Neural crest cell (in vitro differentiated cells): ENCODE data around the gene EFCC1. TPM values are rescaled to one million over a fixed set of nuclear protein-coding genes. Genes with fewer than 3 reads are reported as not detected.

ENCODE experiments used
- DNase-seq: peaks from one replicate; pipeline ENCODE4 v3.0.0; 2021; ENCODE audit warnings: low read depth, mixed read lengths, low spot score
- H3K27ac Mint-ChIP-seq: one replicate; pipeline ENCODE4 v1.8.0; 2021; ENCODE audit warnings: mild to moderate bottlenecking, mixed read lengths; ENCODE audit not compliant: unreplicated experiment
- H3K27me3 Mint-ChIP-seq: 2 replicates; pipeline ENCODE4 v1.8.0; 2021; ENCODE audit warnings: low read depth, mild to moderate bottlenecking, mixed read lengths
- H3K36me3 Mint-ChIP-seq: 2 replicates; pipeline ENCODE4 v1.8.0; 2021; ENCODE audit warnings: low read depth, mild to moderate bottlenecking, mixed read lengths
- H3K4me1 Mint-ChIP-seq: 2 replicates; pipeline ENCODE4 v1.8.0; 2021; ENCODE audit warnings: mixed read lengths
- H3K4me3 Mint-ChIP-seq: one replicate; pipeline ENCODE4 v1.8.0; 2021; ENCODE audit warnings: mild to moderate bottlenecking, mixed read lengths
- H3K9me3 Mint-ChIP-seq: 2 replicates; pipeline ENCODE4 v1.8.0; 2021; ENCODE audit warnings: mixed read lengths
- CTCF ChIP-seq: fragments of 200-600 bp; sonication (generic); conservative IDR thresholded peaks from 2 replicates; pipeline ENCODE4 v1.5.0; 2021; ENCODE audit warnings: antibody characterized with exemption, mild to moderate bottlenecking
- total RNA-seq: library from RNA; stranded (reverse); gene quantifications from 2 replicates; pipeline ENCODE4 v1.2.1, GENCODE V29; 2021

EFCC1 gene
- total RNA-seq, 1 donor from 2014 or later: 11.8 TPM

- Mint-ChIP-seq H3K36me3 (peaks cover 23% of the 10 kb centered on the region), H3K4me1 (no peaks in the 10 kb centered on the region), H3K9me3 (peaks cover 17% of the 10 kb centered on the region), H3K27me3 (no peaks in the 10 kb centered on the region), H3K27ac (no peak overlapping the region), H3K4me3 (no peak overlapping the region)
- no peak for DNase-seq
- no peak for TF ChIP-seq CTCF
These were observed 45.8 kb downstream of the EFCC1 start for GRCh38 chr3:129046732-129047552.

DNA sequence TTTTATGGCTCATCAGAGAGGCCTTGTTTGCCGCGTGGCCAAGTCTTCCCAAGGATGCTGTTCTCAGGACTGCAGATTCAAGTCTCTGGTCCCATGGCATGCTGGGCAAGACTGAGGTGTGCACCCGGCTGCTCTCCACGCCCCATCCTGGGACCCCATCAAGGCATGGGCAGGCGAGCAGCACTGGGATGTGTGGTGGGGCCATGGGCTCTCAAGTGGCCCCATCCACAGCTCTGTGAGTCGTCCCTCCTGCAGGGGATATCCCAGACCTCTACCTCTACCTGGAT lies 46.4 kb downstream of the EFCC1 start:
- no peak for DNase-seq
- H3K4me1 Mint-ChIP-seq: no peaks in the 10 kb centered on the region
- no peak overlapping the region for H3K4me3 Mint-ChIP-seq
- peaks cover 17% of the 10 kb centered on the region for H3K9me3 Mint-ChIP-seq
- H3K27ac Mint-ChIP-seq: no peak overlapping the region
- H3K36me3 Mint-ChIP-seq: peaks cover 17% of the 10 kb centered on the region
- TF ChIP-seq CTCF: no peak
- H3K27me3 Mint-ChIP-seq: no peaks in the 10 kb centered on the region

- no peak for DNase-seq
These were observed 49.6 kb downstream of the EFCC1 start for GRCh38 chr3:129050556-129051295.

GRCh38 chr3:129051871-129052340 lies 50.8 kb downstream of the EFCC1 start:
- TF ChIP-seq CTCF: no peak
- peaks cover 14% of the 10 kb centered on the region for H3K4me1 Mint-ChIP-seq
- peak overlapping the region; percentile 35 for H3K27ac Mint-ChIP-seq
- H3K27me3 Mint-ChIP-seq: no peaks in the 10 kb centered on the region
- H3K36me3 Mint-ChIP-seq: peaks cover 6% of the 10 kb centered on the region
- no peak overlapping the region for H3K4me3 Mint-ChIP-seq
- H3K9me3 Mint-ChIP-seq: peaks cover 9% of the 10 kb centered on the region
- DNase-seq: no peak

More at GRCh38 chr3:129050556-129051295, 49.6 kb downstream of the EFCC1 start:
- H3K27ac Mint-ChIP-seq: no peak overlapping the region
- peaks cover 14% of the 10 kb centered on the region for H3K4me1 Mint-ChIP-seq
- TF ChIP-seq CTCF: no peak
- H3K9me3 Mint-ChIP-seq: peaks cover 9% of the 10 kb centered on the region
- H3K4me3 Mint-ChIP-seq: no peak overlapping the region
- H3K27me3 Mint-ChIP-seq: no peaks in the 10 kb centered on the region
- peaks cover 6% of the 10 kb centered on the region for H3K36me3 Mint-ChIP-seq

DNA sequence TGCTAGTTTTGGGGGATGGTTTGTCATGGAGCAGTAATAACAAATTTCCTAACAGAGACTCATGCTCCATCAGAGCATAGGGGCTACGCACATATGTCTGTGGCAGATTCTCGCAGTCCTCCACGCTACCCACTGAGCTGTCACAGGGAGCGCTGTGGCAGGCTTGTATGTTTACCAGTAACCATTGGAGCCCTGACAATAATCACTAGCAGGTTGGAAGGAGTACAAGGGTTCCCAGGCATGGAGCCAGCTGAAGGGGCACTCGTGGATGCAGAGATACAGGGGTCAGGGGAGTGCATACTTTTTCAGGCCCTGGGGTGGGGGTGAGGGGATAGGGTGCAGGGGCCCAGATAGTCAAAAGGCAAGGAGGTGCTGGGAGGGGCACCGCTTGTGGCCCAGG lies 51.6 kb downstream of the EFCC1 start:
- Mint-ChIP-seq H3K4me3 (no peak overlapping the region), H3K27ac (no peak overlapping the region), H3K36me3 (peaks cover 6% of the 10 kb centered on the region), H3K9me3 (peaks cover 9% of the 10 kb centered on the region), H3K4me1 (peaks cover 14% of the 10 kb centered on the region), H3K27me3 (no peaks in the 10 kb centered on the region)
- no peak for TF ChIP-seq CTCF
- DNase-seq: no peak
